ENCODE results near the gene NFKB1. TPM values are rescaled to one million over a fixed set of nuclear protein-coding genes. Genes with fewer than 3 reads are reported as not detected.

The NFKB1 gene
- 30.2 and 45.0 TPM in 2 replicates for total RNA-seq

GRCh38 chr4:102500696-102501446, at the start of gene NFKB1:
TSS of gene NFKB1 (plus strand) at chr4:102501359. CDS start at chr4:102525519, 24,160 bp downstream.

Other genes starting within 250 kb of the NFKB1 start
- gene SLC39A8, start 155.9 kb upstream of the NFKB1 start, total RNA-seq: 6.5 and 10.9 TPM in 2 replicates